Measurements from ENCODE around the gene NUMBL.

GRCh38 chr19:40721936-40722661 lies 31.6 kb upstream of the NUMBL start:
- TF ChIP-seq CTCF (IDR thresholded peaks at IDR 0.05) (no peak), POLR2A (IDR thresholded peaks at IDR 0.05) (no peak)

All from right lobe of liver (tissue), 4 donors.